GM18909 (cell line): ENCODE results near the gene PRR20A.
"Not testable (repeated sequence)": the region's sequence is repeated elsewhere in the genome, so short reads cannot be mapped to it uniquely, and the experiment has no call there.

Source experiments
- ATAC-seq: cut with Tn5 transposase; IDR thresholded peaks from one replicate; pipeline ENCODE4 v1.9.1; 2021; ENCODE audit warnings: mild to moderate bottlenecking; ENCODE audit not compliant: unreplicated experiment, poor library complexity

Gene PRR20A

DNA sequence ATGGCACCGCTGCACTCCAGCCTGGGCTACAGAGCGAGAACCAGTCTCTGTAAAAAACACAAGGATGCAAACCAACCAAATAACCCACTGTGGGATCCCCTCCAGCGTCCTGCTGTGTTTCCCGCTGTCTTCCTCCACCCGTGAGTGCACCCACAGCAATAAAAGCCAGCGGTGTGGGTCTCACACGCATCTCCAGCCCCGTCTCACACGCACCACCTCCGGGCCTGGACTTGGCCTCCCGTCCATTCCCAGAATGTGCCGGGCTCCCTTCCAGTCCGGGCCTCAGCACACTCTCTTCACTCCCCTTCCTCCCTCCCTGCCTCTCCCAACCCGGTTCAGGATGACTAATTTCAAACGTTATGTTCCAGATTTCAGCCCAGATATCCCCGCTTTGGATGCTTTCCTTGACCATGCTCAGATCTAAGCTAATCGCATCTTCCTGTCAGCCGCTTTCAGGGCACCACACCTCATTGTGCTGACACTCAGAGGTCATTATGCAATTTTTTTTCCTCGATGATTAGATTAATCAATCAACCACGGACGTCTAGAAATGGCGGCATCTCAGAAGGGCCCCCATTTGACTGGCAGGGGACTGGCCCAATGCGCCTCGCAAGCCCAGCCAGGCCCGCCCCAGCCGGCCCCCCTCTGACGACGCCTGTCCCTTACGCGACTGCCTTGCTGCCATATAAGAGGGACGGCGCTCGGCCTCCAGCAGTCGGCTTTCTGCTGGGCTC is at the start of gene PRR20A:
PRR20A (plus strand) TSS at position 684 of the 734 bp plus-strand sequence. CDS start 387 bp downstream, outside the sequence.
- ATAC-seq, result not testable (repeated sequence)

GRCh38 chr13:57114945-57115344 is 25.8 kb upstream of the PRR20A start:
- no peak for ATAC-seq

- no peak for ATAC-seq
Observed at GRCh38 chr13:57123681-57124080, 17.0 kb upstream of the PRR20A start.

DNA sequence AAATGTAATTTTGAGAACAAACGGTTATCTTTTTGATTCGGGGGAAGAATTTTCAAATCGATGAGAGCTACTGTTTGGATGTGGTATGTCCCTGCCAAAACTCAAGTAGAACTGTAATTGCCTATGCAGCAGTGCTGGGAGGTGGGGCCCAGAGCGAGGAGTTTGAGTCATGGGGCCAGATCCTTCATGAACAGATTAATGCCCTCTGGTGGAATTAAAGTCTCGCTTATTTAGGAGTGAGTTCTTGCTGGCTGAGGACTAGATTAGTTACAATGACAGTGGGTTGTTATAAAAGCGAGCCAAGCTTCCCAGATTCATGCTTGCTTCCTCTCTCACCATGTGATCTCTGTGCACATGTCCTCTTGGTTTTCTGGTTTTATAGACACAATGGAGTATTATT is 11.8 kb upstream of the PRR20A start:
- ATAC-seq, result no peak

GRCh38 chr13:57136093-57136492 is 4.6 kb upstream of the PRR20A start:
- ATAC-seq, result no peak

DNA sequence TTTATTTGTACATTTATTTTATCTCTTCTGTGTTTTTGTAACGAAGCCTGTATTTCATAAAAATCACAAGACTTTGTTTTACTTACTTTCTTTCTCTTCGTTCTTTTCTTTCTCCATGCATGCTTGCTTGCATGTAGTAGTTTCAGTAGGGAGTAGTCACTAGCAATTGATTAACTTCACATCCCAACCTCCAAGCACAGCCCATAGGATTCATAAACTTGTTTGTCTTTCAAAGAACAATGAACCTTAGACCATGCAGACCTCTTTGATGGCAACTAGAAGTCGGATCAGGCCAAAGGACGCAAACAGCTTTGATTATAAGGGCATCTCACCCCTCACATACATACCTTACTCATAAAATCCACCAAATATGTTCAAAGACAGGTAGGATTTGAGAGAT is 3.1 kb upstream of the PRR20A start:
- ATAC-seq, result no peak

GRCh38 chr13:57138988-57139387 is 1.7 kb upstream of the PRR20A start:
- no peak for ATAC-seq

- ATAC-seq, result not testable (repeated sequence)
Observed at GRCh38 chr13:57139781-57140180, 937 bp upstream of the PRR20A start.

DNA sequence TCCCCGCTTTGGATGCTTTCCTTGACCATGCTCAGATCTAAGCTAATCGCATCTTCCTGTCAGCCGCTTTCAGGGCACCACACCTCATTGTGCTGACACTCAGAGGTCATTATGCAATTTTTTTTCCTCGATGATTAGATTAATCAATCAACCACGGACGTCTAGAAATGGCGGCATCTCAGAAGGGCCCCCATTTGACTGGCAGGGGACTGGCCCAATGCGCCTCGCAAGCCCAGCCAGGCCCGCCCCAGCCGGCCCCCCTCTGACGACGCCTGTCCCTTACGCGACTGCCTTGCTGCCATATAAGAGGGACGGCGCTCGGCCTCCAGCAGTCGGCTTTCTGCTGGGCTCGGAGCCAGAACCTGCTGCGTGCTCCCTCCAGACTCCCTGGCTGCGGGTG is 6.5 kb downstream of the PRR20A start, which contains the start of gene PRR20B:
PRR20B (plus strand) TSS at position 301 of the 400 bp plus-strand sequence. CDS start 387 bp downstream, outside the sequence.
- not testable (repeated sequence) for ATAC-seq

- ATAC-seq, result not testable (repeated sequence)
Observed at GRCh38 chr13:57148106-57148505, 7.4 kb downstream of the PRR20A start.

DNA sequence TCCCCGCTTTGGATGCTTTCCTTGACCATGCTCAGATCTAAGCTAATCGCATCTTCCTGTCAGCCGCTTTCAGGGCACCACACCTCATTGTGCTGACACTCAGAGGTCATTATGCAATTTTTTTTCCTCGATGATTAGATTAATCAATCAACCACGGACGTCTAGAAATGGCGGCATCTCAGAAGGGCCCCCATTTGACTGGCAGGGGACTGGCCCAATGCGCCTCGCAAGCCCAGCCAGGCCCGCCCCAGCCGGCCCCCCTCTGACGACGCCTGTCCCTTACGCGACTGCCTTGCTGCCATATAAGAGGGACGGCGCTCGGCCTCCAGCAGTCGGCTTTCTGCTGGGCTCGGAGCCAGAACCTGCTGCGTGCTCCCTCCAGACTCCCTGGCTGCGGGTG is 13.0 kb downstream of the PRR20A start, which contains the start of gene PRR20C:
PRR20C (plus strand) TSS at position 301 of the 400 bp plus-strand sequence. CDS start 387 bp downstream, outside the sequence.
- ATAC-seq, result not testable (repeated sequence)

DNA sequence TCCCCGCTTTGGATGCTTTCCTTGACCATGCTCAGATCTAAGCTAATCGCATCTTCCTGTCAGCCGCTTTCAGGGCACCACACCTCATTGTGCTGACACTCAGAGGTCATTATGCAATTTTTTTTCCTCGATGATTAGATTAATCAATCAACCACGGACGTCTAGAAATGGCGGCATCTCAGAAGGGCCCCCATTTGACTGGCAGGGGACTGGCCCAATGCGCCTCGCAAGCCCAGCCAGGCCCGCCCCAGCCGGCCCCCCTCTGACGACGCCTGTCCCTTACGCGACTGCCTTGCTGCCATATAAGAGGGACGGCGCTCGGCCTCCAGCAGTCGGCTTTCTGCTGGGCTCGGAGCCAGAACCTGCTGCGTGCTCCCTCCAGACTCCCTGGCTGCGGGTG is 19.6 kb downstream of the PRR20A start, which contains the start of gene PRR20D:
PRR20D (plus strand) TSS at position 301 of the 400 bp plus-strand sequence. CDS start 387 bp downstream, outside the sequence.
- not testable (repeated sequence) for ATAC-seq

GRCh38 chr13:57166897-57167296 is 26.2 kb downstream of the PRR20A start, which contains the start of gene PRR20E:
PRR20E (plus strand) TSS chr13:57167197; CDS start chr13:57167584, 387 bp downstream.
- not testable (repeated sequence) for ATAC-seq

DNA sequence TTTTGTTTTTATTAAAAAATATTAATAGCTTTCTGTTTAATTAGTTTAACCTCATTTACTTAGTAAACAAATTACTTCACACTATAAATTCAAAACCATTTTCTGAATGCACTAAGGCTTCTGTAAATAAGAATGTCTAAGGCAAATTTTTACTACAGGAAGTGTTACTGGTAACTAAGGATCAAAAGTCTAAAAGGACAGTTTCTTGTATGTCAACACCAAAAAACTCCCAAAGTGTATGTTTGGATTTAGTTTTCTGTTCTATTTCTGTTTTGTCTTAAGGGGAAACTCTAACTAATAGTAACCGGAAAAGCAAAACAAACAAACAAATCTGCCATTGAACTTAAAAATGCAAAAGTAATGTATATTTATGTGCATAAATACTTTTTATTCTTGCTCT is 50.9 kb downstream of the PRR20A start:
- ATAC-seq, result no peak
